WTC11 (cell line): ENCODE measurements around the gene VSTM2B.

Experiments used
- CBFB ChIP-seq: sonication (generic); formaldehyde crosslinking; IDR thresholded peaks from 2 replicates; pipeline ENCODE4 v1.8.1; 2022; ENCODE audit warnings: mild to moderate bottlenecking, low read depth, missing genetic modification reagents
- IRF1 ChIP-seq: sonication (generic); formaldehyde crosslinking; IDR thresholded peaks from 2 replicates; pipeline ENCODE4 v1.8.0; 2023; ENCODE audit warnings: missing genetic modification reagents
- NFYB ChIP-seq: sonication (generic); formaldehyde crosslinking; conservative IDR thresholded peaks from 2 replicates; pipeline ENCODE4 v1.8.0; 2022; ENCODE audit warnings: low read depth, missing genetic modification reagents
- PREB ChIP-seq: sonication (generic); formaldehyde crosslinking; IDR thresholded peaks from 2 replicates; pipeline ENCODE4 v1.8.1; 2022; ENCODE audit warnings: mild to moderate bottlenecking, missing genetic modification reagents, moderate library complexity, borderline replicate concordance
- ZBTB43 ChIP-seq: sonication (generic); formaldehyde crosslinking; IDR thresholded peaks from 2 replicates; pipeline ENCODE4 v1.8.1; 2023; ENCODE audit warnings: mild to moderate bottlenecking, missing genetic modification reagents
- TF ChIP-seq, protein P1 (sequence below): sonication (generic); formaldehyde crosslinking; IDR thresholded peaks from 2 replicates; pipeline ENCODE4 v1.8.1; 2022; ENCODE audit warnings: missing genetic modification reagents, borderline replicate concordance
- TF ChIP-seq, protein P2 (sequence below): sonication (generic); formaldehyde crosslinking; IDR thresholded peaks from 2 replicates; pipeline ENCODE4 v1.8.1; 2023; ENCODE audit warnings: mild to moderate bottlenecking, missing genetic modification reagents, moderate library complexity
- TF ChIP-seq, protein P3 (sequence below): fragments of 200-600 bp; IDR thresholded peaks from 2 replicates; pipeline ENCODE4 v1.8.0; 2022; ENCODE audit warnings: antibody characterized with exemption

- no peak for TF ChIP-seq ZBTB43 (CRISPR knock-in tag)
- TF ChIP-seq, protein P1, sequence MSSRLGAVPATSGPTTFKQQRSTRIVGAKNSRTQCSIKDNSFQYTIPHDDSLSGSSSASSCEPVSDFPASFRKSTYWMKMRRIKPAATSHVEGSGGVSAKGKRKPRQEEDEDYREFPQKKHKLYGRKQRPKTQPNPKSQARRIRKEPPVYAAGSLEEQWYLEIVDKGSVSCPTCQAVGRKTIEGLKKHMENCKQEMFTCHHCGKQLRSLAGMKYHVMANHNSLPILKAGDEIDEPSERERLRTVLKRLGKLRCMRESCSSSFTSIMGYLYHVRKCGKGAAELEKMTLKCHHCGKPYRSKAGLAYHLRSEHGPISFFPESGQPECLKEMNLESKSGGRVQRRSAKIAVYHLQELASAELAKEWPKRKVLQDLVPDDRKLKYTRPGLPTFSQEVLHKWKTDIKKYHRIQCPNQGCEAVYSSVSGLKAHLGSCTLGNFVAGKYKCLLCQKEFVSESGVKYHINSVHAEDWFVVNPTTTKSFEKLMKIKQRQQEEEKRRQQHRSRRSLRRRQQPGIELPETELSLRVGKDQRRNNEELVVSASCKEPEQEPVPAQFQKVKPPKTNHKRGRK (CRISPR knock-in tag): no peak
- no peak for TF ChIP-seq PREB (CRISPR knock-in tag)
- TF ChIP-seq, protein P2, sequence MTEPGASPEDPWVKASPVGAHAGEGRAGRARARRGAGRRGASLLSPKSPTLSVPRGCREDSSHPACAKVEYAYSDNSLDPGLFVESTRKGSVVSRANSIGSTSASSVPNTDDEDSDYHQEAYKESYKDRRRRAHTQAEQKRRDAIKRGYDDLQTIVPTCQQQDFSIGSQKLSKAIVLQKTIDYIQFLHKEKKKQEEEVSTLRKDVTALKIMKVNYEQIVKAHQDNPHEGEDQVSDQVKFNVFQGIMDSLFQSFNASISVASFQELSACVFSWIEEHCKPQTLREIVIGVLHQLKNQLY: no peak
- TF ChIP-seq, protein P3, sequence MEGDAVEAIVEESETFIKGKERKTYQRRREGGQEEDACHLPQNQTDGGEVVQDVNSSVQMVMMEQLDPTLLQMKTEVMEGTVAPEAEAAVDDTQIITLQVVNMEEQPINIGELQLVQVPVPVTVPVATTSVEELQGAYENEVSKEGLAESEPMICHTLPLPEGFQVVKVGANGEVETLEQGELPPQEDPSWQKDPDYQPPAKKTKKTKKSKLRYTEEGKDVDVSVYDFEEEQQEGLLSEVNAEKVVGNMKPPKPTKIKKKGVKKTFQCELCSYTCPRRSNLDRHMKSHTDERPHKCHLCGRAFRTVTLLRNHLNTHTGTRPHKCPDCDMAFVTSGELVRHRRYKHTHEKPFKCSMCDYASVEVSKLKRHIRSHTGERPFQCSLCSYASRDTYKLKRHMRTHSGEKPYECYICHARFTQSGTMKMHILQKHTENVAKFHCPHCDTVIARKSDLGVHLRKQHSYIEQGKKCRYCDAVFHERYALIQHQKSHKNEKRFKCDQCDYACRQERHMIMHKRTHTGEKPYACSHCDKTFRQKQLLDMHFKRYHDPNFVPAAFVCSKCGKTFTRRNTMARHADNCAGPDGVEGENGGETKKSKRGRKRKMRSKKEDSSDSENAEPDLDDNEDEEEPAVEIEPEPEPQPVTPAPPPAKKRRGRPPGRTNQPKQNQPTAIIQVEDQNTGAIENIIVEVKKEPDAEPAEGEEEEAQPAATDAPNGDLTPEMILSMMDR: no peak
- no peak for TF ChIP-seq IRF1 (CRISPR knock-in tag)
- TF ChIP-seq CBFB (CRISPR knock-in tag): no peak
- TF ChIP-seq NFYB (CRISPR knock-in tag): no peak
These were observed 7.8 kb upstream of the VSTM2B start for GRCh38 chr19:29517946-29518345.
